HEK293 (cell line): ENCODE measurements around the gene SLC6A17.

Experiments used
- CTCF ChIA-PET: fragments of 350-600 bp; formaldehyde crosslinking; extraction: SDS; loops from one replicate; lab custom pipeline; 2021; ENCODE audit warnings: antibody characterized with exemption; lab: Yijun Ruan, JAX
- POLR2A ChIA-PET: fragments of 300-600 bp; formaldehyde crosslinking; extraction: SDS; loops from one replicate; lab custom pipeline; 2020; ENCODE audit warnings: antibody characterized with exemption, inconsistent platforms; lab: Yijun Ruan, JAX
- H3K27ac ChIP-seq: fragments of 200-500 bp; sonication (Bioruptor generic); 2 replicates; pipeline ENCODE4 v1.5.1; 2014; ENCODE audit warnings: low read depth, low read length, control low read depth, inconsistent platforms; ENCODE audit errors: extremely low read depth
- H3K36me3 ChIP-seq, 2 experiments: fragments of 200-500 bp in 1 of 2; sonication (Bioruptor generic) in 1 of 2; 1 replicate in 1 of 2; 2 replicates in 1 of 2; pipeline ENCODE4 v1.5.1; 2014 to 2017; ENCODE audit warnings: inconsistent platforms in 2 of 2, low read length in 2 of 2; ENCODE audit not compliant: control insufficient read depth in 2 of 2, insufficient read depth in 1 of 2
- H3K4me1 ChIP-seq: fragments of 200-500 bp; sonication (Bioruptor generic); 2 replicates; pipeline ENCODE4 v1.5.1; 2014; ENCODE audit warnings: mild to moderate bottlenecking, low read length, inconsistent platforms; ENCODE audit not compliant: control insufficient read depth, insufficient read depth
- H3K4me3 ChIP-seq: 2 replicates; pipeline ENCODE4 v1.5.1; 2011; ENCODE audit warnings: low read depth, mild to moderate bottlenecking, control low read depth, low read length, moderate library complexity
- H3K9me3 ChIP-seq: fragments of 200-500 bp; sonication (Bioruptor generic); 2 replicates; pipeline ENCODE4 v1.5.1; 2014; ENCODE audit warnings: low read depth, low read length, inconsistent platforms; ENCODE audit not compliant: control insufficient read depth, insufficient read depth
- GFI1B ChIP-seq: fragments of 450-650 bp; formaldehyde crosslinking; IDR thresholded peaks from 2 replicates; pipeline ENCODE4 v1.5.1; 2016; ENCODE audit warnings: missing biosample characterization, missing genetic modification characterization
- IKZF3 ChIP-seq: fragments of 450-650 bp; IDR thresholded peaks from 2 replicates; pipeline ENCODE4 v1.5.0; 2018; ENCODE audit warnings: missing biosample characterization, mild to moderate bottlenecking, missing genetic modification characterization, moderate library complexity
- KLF10 ChIP-seq: fragments of 450-650 bp; IDR thresholded peaks from 2 replicates; pipeline ENCODE4 v1.5.1; 2018; ENCODE audit warnings: missing biosample characterization, mild to moderate bottlenecking, missing genetic modification characterization
- KLF7 ChIP-seq: fragments of 450-650 bp; formaldehyde crosslinking; IDR thresholded peaks from 2 replicates; pipeline ENCODE4 v1.5.1; 2016; ENCODE audit warnings: missing biosample characterization, missing genetic modification characterization, borderline replicate concordance
- PRDM1 ChIP-seq: fragments of 450-650 bp; formaldehyde crosslinking; IDR thresholded peaks from 2 replicates; pipeline ENCODE4; 2016; ENCODE audit warnings: missing biosample characterization, missing genetic modification characterization
- PRDM4 ChIP-seq: fragments of 450-650 bp; formaldehyde crosslinking; IDR thresholded peaks from 2 replicates; pipeline ENCODE4 v1.5.1; 2017; ENCODE audit warnings: missing biosample characterization, missing genetic modification characterization
- REPIN1 ChIP-seq: fragments of 450-650 bp; formaldehyde crosslinking; IDR thresholded peaks from 2 replicates; pipeline ENCODE4 v1.5.1; 2017; ENCODE audit warnings: missing biosample characterization, missing genetic modification characterization, low read depth
- SCRT1 ChIP-seq: fragments of 450-650 bp; formaldehyde crosslinking; IDR thresholded peaks from 2 replicates; pipeline ENCODE4 v1.5.1; 2016; ENCODE audit warnings: missing biosample characterization, missing genetic modification characterization, borderline replicate concordance
- SCRT2 ChIP-seq: fragments of 450-650 bp; formaldehyde crosslinking; IDR thresholded peaks from 2 replicates; pipeline ENCODE4 v1.5.1; 2016; ENCODE audit warnings: missing biosample characterization, missing genetic modification characterization
- TCF7L2 ChIP-seq: IDR thresholded peaks from 2 replicates; pipeline ENCODE4 v1.6.1; 2011; ENCODE audit warnings: low read depth, mild to moderate bottlenecking, inconsistent platforms, low read length, moderate library complexity, borderline replicate concordance
- TRIM28 ChIP-seq: IDR thresholded peaks from 2 replicates; pipeline ENCODE4 v1.6.1; 2011; ENCODE audit warnings: low read length, control low read depth, borderline replicate concordance
- ZBTB1 ChIP-seq: fragments of 450-650 bp; formaldehyde crosslinking; IDR thresholded peaks from 2 replicates; pipeline ENCODE4 v1.5.1; 2016; ENCODE audit warnings: missing biosample characterization, missing genetic modification characterization
- ZBTB7A ChIP-seq: fragments of 450-650 bp; formaldehyde crosslinking; IDR thresholded peaks from 2 replicates; pipeline ENCODE4 v1.5.1; 2016; ENCODE audit warnings: low read depth, missing biosample characterization, missing genetic modification characterization
- ZFHX2 ChIP-seq: fragments of 450-650 bp; formaldehyde crosslinking; conservative IDR thresholded peaks from 2 replicates; pipeline ENCODE4 v1.5.1; 2016; ENCODE audit warnings: missing biosample characterization, missing genetic modification characterization
- ZNF174 ChIP-seq: fragments of 450-650 bp; formaldehyde crosslinking; IDR thresholded peaks from 2 replicates; pipeline ENCODE4 v1.5.0; 2017; ENCODE audit warnings: missing biosample characterization, mild to moderate bottlenecking, missing genetic modification characterization
- ZNF398 ChIP-seq: fragments of 450-650 bp; formaldehyde crosslinking; IDR thresholded peaks from 2 replicates; pipeline ENCODE4 v1.5.1; 2017; ENCODE audit warnings: missing biosample characterization, missing genetic modification characterization
- ZNF426 ChIP-seq: fragments of 450-650 bp; formaldehyde crosslinking; IDR thresholded peaks from 2 replicates; pipeline ENCODE4 v1.5.1; 2017; ENCODE audit warnings: missing biosample characterization, missing genetic modification characterization, mild to moderate bottlenecking, inconsistent platforms, moderate library complexity
- ZNF558 ChIP-seq: fragments of 450-650 bp; formaldehyde crosslinking; IDR thresholded peaks from 2 replicates; pipeline ENCODE4 v1.5.1; 2016; ENCODE audit warnings: missing biosample characterization, missing genetic modification characterization
- ZNF560 ChIP-seq: fragments of 450-650 bp; formaldehyde crosslinking; IDR thresholded peaks from 2 replicates; pipeline ENCODE4 v1.5.1; 2017; ENCODE audit warnings: missing biosample characterization, missing genetic modification characterization, borderline replicate concordance
- ZNF571 ChIP-seq: fragments of 450-650 bp; formaldehyde crosslinking; IDR thresholded peaks from 2 replicates; pipeline ENCODE4 v1.5.0; 2017; ENCODE audit warnings: missing biosample characterization, missing genetic modification characterization
- ZNF585B ChIP-seq: fragments of 450-650 bp; formaldehyde crosslinking; IDR thresholded peaks from 2 replicates; pipeline ENCODE4 v1.5.1; 2016; ENCODE audit warnings: missing biosample characterization, missing genetic modification characterization
- ZNF621 ChIP-seq: fragments of 450-650 bp; formaldehyde crosslinking; IDR thresholded peaks from 2 replicates; pipeline ENCODE4 v1.5.1; 2017; ENCODE audit warnings: missing biosample characterization, missing genetic modification characterization
- ZNF664 ChIP-seq: fragments of 450-650 bp; formaldehyde crosslinking; IDR thresholded peaks from 2 replicates; pipeline ENCODE4 v1.5.1; 2016; ENCODE audit warnings: missing biosample characterization, missing genetic modification characterization
- ZNF701 ChIP-seq: fragments of 450-650 bp; formaldehyde crosslinking; IDR thresholded peaks from 2 replicates; pipeline ENCODE4 v1.5.1; 2016; ENCODE audit warnings: missing biosample characterization, missing genetic modification characterization
- ZNF776 ChIP-seq: fragments of 450-650 bp; formaldehyde crosslinking; IDR thresholded peaks from 2 replicates; pipeline ENCODE4 v1.5.0; 2017; ENCODE audit warnings: missing biosample characterization, missing genetic modification characterization, borderline replicate concordance
- ZSCAN23 ChIP-seq: fragments of 450-650 bp; formaldehyde crosslinking; IDR thresholded peaks from 2 replicates; pipeline ENCODE4 v1.5.1; 2016; ENCODE audit warnings: missing biosample characterization, missing genetic modification characterization
- ZSCAN5A ChIP-seq: fragments of 450-650 bp; formaldehyde crosslinking; IDR thresholded peaks from 2 replicates; pipeline ENCODE4 v1.5.1; 2016; ENCODE audit warnings: missing biosample characterization, missing genetic modification characterization
- TF ChIP-seq, protein P1 (sequence below): fragments of 450-650 bp; formaldehyde crosslinking; IDR thresholded peaks from 2 replicates; pipeline ENCODE4 v1.5.1; 2016; ENCODE audit warnings: missing biosample characterization, missing genetic modification characterization

The SLC6A17 gene

DNA sequence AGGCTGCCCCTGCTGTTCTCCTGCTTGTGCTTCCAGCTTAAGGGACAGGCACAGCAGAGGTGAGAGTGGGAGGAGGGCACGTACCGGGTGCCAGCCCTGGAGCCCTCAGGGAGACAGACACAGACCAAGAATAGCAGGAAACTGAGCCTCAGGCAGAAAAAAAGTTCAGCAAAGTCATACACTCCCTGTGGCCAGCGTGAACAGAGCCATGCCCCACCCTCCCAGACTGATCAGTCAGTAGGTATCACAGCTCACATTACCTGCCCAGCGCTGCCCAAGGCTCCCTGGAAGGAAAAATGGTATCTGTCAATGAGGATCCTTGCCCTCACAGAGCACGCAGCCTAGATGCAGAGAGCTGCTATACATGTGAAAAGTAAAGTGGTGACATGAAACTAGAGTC lies 36.7 kb upstream of the SLC6A17 start (continued):
- TF ChIP-seq, protein P1, sequence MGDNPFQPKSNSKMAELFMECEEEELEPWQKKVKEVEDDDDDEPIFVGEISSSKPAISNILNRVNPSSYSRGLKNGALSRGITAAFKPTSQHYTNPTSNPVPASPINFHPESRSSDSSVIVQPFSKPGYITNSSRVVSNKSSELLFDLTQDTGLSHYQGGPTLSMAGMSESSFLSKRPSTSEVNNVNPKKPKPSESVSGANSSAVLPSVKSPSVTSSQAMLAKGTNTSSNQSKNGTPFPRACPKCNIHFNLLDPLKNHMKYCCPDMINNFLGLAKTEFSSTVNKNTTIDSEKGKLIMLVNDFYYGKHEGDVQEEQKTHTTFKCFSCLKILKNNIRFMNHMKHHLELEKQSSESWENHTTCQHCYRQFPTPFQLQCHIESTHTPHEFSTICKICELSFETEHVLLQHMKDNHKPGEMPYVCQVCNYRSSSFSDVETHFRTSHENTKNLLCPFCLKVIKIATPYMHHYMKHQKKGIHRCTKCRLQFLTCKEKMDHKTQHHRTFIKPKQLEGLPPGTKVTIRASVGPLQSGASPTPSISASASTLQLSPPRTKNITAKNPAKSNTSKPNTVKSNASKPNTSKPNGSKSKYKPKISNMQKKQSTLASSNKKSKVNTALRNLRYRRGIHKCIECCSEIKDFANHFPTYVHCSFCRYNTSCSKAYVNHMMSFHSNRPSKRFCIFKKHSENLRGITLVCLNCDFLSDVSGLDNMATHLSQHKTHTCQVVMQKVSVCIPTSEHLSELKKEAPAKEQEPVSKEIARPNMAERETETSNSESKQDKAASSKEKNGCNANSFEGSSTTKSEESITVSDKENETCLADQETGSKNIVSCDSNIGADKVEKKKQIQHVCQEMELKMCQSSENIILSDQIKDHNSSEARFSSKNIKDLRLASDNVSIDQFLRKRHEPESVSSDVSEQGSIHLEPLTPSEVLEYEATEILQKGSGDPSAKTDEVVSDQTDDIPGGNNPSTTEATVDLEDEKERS (tag by site-specific recombination): no peak
- TF ChIP-seq, all 188 proteins: peak for 0

GRCh38 chr1:110114173-110114572 lies 36.1 kb upstream of the SLC6A17 start:
- TF ChIP-seq SCRT1 (tag by site-specific recombination): peak; percentile 91
- TF ChIP-seq ZNF426: no peak
- TF ChIP-seq ZNF776 (tag by site-specific recombination): no peak
- TF ChIP-seq ZSCAN23 (tag by site-specific recombination): no peak
- no peak for TF ChIP-seq REPIN1 (tag by site-specific recombination)
- TF ChIP-seq ZNF560: no peak
- TF ChIP-seq ZNF571: no peak
- no peak for TF ChIP-seq ZBTB1
- TF ChIP-seq GFI1B (tag by site-specific recombination): no peak
- TF ChIP-seq ZBTB7A: no peak
- peak; percentile 97 for TF ChIP-seq SCRT2
- no peak for TF ChIP-seq ZNF398 (tag by site-specific recombination)
- TF ChIP-seq TCF7L2: no peak
- TF ChIP-seq ZNF701 (tag by site-specific recombination): no peak
- TF ChIP-seq KLF7: no peak
- no peak for TF ChIP-seq ZNF621 (tag by site-specific recombination)
- TF ChIP-seq ZNF664: no peak
- no peak overlapping the region for H3K27ac ChIP-seq
- H3K4me1 ChIP-seq: no peaks in the 10 kb centered on the region
- H3K4me3 ChIP-seq: no peak overlapping the region
- ChIA-PET CTCF (interaction anchor here (1.1 to 6.6 kb wide), 4 partner anchors 26 to 382 kb away, joined by 4 to 63 read pairs (median 8); no protein-coding TSS in a partner anchor), POLR2A (interaction anchor here (1.4 kb wide), 1 partner anchor 10 kb away, joined by 3 read pairs; no protein-coding TSS in a partner anchor)
- H3K36me3 ChIP-seq: no peaks in the 10 kb centered on the region
- H3K9me3 ChIP-seq: no peaks in the 10 kb centered on the region

- Histone ChIP-seq H3K4me3 (no peak overlapping the region), H3K27ac (no peak overlapping the region), H3K4me1 (no peaks in the 10 kb centered on the region), H3K9me3 (no peaks in the 10 kb centered on the region), H3K36me3 (no peaks in the 10 kb centered on the region)
- ChIA-PET CTCF (interaction anchor here (1.1 to 6.6 kb wide), 8 partner anchors 9 to 381 kb away, joined by 3 to 63 read pairs (median 8); no protein-coding TSS in a partner anchor), POLR2A (no interaction called here)
- no peak for TF ChIP-seq IKZF3 (tag by site-specific recombination)
- no peak for TF ChIP-seq ZSCAN5A (tag by site-specific recombination)
- peak; percentile 75 for TF ChIP-seq ZFHX2 (tag by site-specific recombination)
- no peak for TF ChIP-seq KLF7
- TF ChIP-seq ZNF585B (tag by site-specific recombination): no peak
- no peak for TF ChIP-seq ZNF174
- no peak for TF ChIP-seq KLF10 (tag by site-specific recombination)
- TF ChIP-seq ZNF558: no peak
- no peak for TF ChIP-seq TRIM28
- no peak for TF ChIP-seq PRDM1 (tag by site-specific recombination)
- TF ChIP-seq PRDM4 (tag by site-specific recombination): no peak
These were observed 35.5 kb upstream of the SLC6A17 start for GRCh38 chr1:110114784-110115183.
